SW480 (cell line): ENCODE data around the gene SLC1A7.

Experiments
- DNase-seq: peaks from one replicate; pipeline ENCODE4 v3.0.0-alpha.2; 2016; ENCODE audit warnings: low spot score

SLC1A7 gene

GRCh38 chr1:53116307-53116810, 26.1 kb downstream of the SLC1A7 start:
- DNase-seq = no peak

- no peak for DNase-seq
These were observed 26.8 kb downstream of the SLC1A7 start for GRCh38 chr1:53115403-53116306.

DNA sequence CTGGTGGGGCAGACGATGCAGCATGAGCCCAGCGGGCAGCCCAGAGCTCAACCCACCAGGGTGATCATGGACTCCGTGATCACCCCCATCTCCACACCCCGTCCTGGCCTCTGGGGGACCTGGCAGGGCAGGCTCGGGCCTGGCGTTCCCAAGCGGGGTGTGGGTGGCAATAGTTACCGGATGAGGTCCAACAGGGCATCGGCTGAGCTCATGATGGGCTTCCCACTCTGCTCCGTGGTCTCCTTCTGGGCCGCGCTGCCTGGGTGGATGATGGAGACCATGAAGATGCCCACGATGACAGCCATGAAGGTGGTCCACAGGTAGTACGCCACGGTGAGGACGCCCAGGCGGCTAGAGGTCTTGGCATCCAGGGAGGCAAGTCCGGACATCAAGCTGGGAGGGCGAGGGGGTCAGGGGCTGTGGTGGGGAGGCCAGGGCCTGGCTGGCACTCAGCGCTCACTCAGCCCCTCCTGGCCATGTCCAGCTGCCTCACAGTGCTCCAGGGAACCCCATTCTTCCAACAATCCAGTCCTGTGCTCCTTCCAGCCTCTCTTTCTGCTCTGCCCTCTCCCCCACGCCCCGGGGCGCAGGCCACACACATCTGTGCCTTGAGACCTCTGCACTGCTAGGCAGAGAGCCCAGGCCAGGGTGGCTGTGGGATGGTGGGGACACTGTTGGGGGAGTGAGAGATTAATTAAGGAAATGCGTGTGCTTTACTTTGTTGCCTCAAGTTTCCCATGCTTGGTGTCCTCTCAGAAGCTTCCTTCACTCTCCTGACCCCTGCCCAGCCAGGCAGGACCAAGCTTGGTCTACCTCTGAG, 27.6 kb downstream of the SLC1A7 start:
- no peak for DNase-seq

DNA sequence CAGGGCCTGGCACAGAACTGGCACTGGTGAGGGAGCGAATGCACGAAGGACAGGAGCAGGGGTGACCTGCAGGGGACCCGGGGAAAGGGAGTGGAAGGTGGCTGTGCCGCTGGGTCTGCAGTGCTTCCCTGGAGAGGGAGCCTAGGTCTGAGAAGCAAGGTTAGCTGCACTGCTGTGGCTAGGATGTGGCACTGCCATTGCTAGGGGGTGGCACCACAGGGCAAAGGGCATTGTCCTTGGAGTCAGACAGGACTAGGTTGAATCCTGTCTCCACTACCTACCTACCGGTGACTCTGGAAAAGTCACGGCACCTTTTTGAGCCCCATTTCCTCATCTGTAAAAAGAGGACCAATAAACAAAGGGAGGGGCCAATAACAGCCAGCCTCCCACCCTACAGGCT, 28.3 kb downstream of the SLC1A7 start:
- no peak for DNase-seq

- DNase-seq = no peak
These were observed 29.6 kb downstream of the SLC1A7 start for GRCh38 chr1:53112861-53113260.

- no peak for DNase-seq
These were observed 30.1 kb downstream of the SLC1A7 start for GRCh38 chr1:53112271-53112774.

DNA sequence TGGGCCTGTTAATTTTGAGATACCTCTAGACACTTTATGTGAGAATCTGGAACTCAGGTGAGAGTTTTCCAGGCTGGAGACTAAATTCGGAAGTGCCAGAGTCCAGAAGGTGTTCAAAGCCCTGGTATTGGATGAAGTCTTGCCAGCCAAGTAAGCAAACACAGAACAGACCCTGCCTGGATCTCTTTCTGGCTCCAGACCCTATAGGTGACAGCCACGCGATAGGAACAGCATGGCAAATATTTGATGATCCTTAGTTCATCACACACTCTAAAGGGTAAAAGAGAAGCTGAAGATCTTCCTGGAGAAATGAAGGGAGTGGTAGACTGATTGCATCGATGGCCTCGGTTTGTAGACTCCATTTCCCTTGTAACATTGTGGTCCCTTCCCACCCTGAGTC, 30.7 kb downstream of the SLC1A7 start:
- DNase-seq = no peak

DNA sequence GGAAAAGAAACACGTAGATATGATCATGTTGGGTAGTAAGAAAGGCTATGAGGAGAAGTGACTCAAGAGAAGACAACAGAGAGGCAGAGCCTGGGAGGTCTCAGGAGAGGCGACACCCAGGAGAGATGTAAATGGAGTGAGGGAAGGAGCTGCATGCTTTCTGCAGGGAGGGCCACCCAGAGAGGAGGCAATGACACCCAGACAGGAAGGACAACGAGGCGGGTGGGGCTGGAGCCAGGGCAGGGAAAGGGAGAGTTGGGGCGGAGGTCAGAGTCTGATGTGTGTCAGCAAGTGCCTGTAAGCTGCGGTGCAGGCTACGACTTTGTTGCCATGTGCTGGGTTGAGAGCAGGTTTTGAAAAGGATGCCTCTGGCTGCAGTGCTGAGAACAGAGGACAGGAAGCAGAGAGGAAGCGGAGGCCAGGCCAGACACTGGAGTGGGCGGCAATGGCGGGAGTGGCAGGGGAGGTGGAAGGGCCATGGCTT, 31.3 kb downstream of the SLC1A7 start:
- DNase-seq = peak; percentile 53

DNA sequence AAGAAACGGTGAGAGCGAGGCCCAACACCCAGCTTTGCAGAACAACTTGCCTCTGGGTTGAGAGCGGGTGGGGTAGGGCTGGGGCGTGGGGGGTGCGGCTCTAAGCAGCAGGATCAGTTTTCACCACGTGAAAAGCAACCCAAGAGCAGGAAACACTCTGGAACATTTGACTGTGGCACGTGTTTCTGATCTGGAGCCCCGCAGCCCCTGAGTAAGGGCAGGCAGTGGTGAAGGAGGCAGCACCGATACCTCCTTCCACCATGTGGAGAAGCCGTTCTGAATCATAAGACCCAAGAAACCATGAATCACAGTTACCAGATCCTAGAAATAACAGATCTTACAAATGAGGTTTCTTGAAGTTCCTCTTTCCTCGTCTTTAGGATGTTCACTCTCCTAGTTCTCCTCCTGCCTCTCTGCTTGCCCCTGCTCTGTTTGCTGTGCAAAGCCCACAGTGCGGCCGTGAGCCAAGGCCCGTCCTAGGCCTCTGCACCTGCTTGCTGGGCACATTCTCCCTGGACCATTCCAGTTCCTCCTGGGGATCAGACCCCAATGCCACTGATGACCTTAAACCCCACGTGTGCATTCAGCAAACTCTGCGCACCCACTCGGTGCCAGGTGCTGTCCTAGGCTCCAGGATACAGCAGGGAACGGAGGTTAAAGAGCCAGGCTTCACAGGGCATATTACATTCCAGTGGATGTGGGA, 31.9 kb downstream of the SLC1A7 start:
- no peak for DNase-seq

- no peak for DNase-seq
These were observed 33.5 kb downstream of the SLC1A7 start for GRCh38 chr1:53108646-53109580.

GRCh38 chr1:53107570-53108322, 34.7 kb downstream of the SLC1A7 start:
- DNase-seq = no peak

DNA sequence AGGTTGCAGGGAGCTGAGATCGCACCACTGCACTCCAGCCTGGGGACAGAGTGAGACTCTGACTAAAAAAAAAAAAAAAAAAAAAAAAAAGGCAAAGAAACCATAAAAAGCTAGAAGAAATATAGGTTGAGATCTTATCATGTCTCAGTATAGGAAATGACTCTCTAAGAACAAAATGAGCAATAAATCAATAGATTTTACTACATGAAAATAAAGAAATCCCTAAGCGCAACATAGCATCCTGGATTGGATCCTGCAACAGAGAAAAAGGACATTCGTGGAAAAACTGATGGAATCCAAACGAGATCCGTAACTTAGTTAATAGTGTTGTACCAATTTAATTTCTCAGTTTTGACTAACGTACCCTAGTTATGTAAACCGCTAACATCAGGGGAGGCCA, 35.3 kb downstream of the SLC1A7 start:
- DNase-seq = no peak

DNA sequence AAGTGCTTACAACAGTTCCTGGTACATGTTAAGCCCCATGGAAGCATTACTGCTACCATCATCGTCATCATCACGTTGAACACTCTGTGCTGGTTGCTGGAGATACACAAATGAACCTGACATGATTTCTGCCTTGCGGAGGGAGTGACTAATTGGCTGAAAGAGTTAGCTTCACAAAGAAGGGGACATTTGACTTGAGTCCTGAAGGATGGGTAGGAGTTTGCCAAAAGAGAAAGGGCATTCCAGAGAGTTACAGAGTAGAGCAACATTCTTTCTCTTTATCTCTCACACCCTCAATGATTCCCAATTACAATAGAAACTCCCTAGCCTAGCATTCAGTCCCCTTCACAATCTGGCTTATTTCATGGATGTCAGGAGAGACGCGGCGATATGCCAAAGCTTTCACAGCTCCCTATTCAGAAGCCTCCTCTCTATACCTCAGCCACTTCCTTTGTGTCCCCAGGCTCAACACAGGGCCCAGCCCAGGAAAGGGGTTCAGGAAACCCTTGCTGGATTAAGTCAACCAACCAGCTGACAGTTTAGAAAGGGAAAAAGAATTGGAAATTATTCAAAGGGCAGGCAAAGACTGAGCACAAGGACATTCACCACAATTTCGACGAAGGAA, 38.0 kb downstream of the SLC1A7 start:
- no peak for DNase-seq

DNA sequence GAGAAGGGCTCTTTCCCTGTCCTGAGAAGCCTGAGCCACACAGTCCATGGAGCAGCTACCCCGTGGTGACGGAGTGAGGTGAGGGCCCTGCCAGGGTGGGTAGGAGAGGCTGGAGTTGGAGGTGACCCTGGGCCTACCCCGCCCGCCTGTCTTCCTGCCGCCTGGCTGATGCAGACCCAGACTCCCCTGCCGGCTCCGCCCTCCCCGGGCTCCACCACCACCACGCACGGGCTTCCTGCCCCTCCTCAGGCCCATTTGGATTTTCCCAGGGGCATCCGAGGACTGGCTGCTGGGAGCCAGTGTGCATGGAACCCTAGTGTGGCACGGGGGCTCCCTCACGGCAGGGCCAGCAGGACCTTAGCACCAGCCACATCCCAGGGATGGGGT, 47.9 kb downstream of the SLC1A7 start:
- no peak for DNase-seq

GRCh38 chr1:53093778-53094532, 48.5 kb downstream of the SLC1A7 start:
- DNase-seq = no peak

GRCh38 chr1:53093451-53093754, 49.0 kb downstream of the SLC1A7 start:
- no peak for DNase-seq

DNA sequence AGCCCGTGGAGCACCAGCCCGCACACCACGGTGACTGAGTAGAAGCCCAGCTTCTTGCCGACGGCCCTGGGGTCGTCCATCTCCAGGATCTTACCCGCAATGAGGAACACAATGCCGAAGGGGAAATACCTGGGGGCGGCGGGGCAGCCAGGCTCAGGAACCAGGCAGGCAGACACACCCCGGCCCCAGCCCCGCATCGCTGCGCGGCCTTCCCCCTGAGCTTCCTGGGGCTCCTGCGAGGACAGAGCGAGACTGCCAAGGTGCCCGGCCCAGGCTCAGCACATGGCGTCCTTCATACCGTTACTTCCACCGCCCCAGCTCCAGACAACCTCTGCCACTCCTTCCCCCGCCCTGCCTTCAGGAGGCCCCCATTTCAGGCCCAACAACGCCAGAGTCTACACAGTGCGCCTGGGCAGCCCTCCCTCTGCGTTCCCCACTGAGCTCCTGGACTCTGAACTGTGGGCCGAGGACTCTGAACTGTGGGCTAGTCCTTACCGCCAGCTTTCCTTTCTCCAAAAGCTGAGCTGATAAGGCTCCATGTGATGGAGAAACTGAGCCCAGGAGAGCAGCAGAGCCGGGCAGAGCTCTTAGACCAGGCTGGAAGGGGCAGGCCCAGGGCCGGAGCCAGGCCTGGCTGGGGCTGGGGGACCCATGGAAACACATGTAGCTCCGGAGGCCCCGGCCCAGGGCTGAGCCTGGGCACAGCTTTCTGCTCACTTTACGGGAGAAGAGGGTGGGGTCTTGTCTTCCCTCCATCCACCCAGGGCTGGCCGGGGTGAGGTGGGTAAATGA, 49.6 kb downstream of the SLC1A7 start:
- no peak for DNase-seq
